HepG2 (cell line): Measurements from ENCODE around the gene CADM1. TPM values are rescaled to one million over a fixed set of nuclear protein-coding genes. Genes with fewer than 3 reads are reported as not detected.

Source experiments
- AHDC1 ChIP-seq: sonication (generic); formaldehyde crosslinking; IDR thresholded peaks from 2 replicates; pipeline ENCODE4 v1.5.1; 2020; ENCODE audit warnings: mild to moderate bottlenecking, missing genetic modification reagents, borderline replicate concordance
- ARID3A ChIP-seq: IDR thresholded peaks from 2 replicates; pipeline ENCODE4 v1.6.1; 2012; ENCODE audit warnings: low read depth, low read length, improper control_type of control experiment
- CREM ChIP-seq, 2 experiments: sonication (generic) in 1 of 2; formaldehyde crosslinking in 1 of 2; IDR thresholded peaks; 2 replicates each; pipeline versions ENCODE4 v1.4.0 to v1.6.1; 2016 to 2020; ENCODE audit warnings: antibody characterized with exemption in 1 of 2, mild to moderate bottlenecking in 1 of 2, missing genetic modification reagents in 1 of 2
- HDAC1 ChIP-seq: sonication (generic); formaldehyde crosslinking; IDR thresholded peaks from 2 replicates; pipeline ENCODE4 v1.5.1; 2020; ENCODE audit warnings: mild to moderate bottlenecking, missing genetic modification reagents
- HMGXB4 ChIP-seq, 2 experiments: sonication (generic) in 1 of 2; formaldehyde crosslinking in 1 of 2; IDR thresholded peaks; 2 replicates each; pipeline versions ENCODE4 v1.4.0 to v1.6.1; 2018 to 2020; ENCODE audit warnings: missing genetic modification reagents in 2 of 2, borderline replicate concordance in 1 of 2, low read depth in 1 of 2, mild to moderate bottlenecking in 1 of 2, missing biosample characterization in 1 of 2
- MIER3 ChIP-seq: IDR thresholded peaks from 2 replicates; pipeline ENCODE4 v1.6.1; 2016; ENCODE audit warnings: missing compliant biosample characterization, borderline replicate concordance
- MNT ChIP-seq: fragments of 450-650 bp; IDR thresholded peaks from 2 replicates; pipeline ENCODE4 v1.6.1; 2016
- NR2F6 ChIP-seq, 2 experiments: IDR thresholded peaks; 2 replicates each; pipeline ENCODE4 v1.6.1; 2016; ENCODE audit warnings: antibody characterized with exemption in 1 of 2, mild to moderate bottlenecking in 1 of 2
- RARA ChIP-seq: IDR thresholded peaks from 2 replicates; pipeline ENCODE4 v1.6.1; 2016; ENCODE audit warnings: missing genetic modification reagents, missing compliant biosample characterization
- TBL1XR1 ChIP-seq: fragments of 150-350 bp; IDR thresholded peaks from 2 replicates; pipeline ENCODE4 v1.6.1; 2014; ENCODE audit warnings: borderline replicate concordance, low read length; ENCODE audit not compliant: partially characterized antibody
- ZNF10 ChIP-seq: sonication (generic); formaldehyde crosslinking; IDR thresholded peaks from 2 replicates; pipeline ENCODE4 v1.4.0; 2020; ENCODE audit warnings: mild to moderate bottlenecking, low read depth, missing genetic modification reagents, borderline replicate concordance
- ZNF331 ChIP-seq: sonication (generic); formaldehyde crosslinking; IDR thresholded peaks from 2 replicates; pipeline ENCODE4 v1.4.0; 2020; ENCODE audit warnings: missing genetic modification reagents
- ZNF503 ChIP-seq: sonication (generic); formaldehyde crosslinking; IDR thresholded peaks from 2 replicates; pipeline ENCODE4 v1.4.0; 2020; ENCODE audit warnings: missing genetic modification reagents
- ZNF576 ChIP-seq: sonication (generic); formaldehyde crosslinking; IDR thresholded peaks from 2 replicates; pipeline ENCODE4 v1.4.0; 2020; ENCODE audit warnings: mild to moderate bottlenecking, missing genetic modification reagents
- ZNF644 ChIP-seq: IDR thresholded peaks from 2 replicates; pipeline ENCODE4 v1.6.1; 2016; ENCODE audit warnings: low read depth
- ZNF674 ChIP-seq: sonication (generic); formaldehyde crosslinking; IDR thresholded peaks from 2 replicates; pipeline ENCODE4 v1.5.0; 2020; ENCODE audit warnings: low read depth, mild to moderate bottlenecking, missing genetic modification reagents
- polyA plus RNA-seq, 8 experiments: library from polyadenylated mRNA; depleted of rRNA in 3 of 8; stranded (reverse) in 7 of 8; unstranded in 1 of 8; fragments of >200 nt; fragmentation: Illumina TruSeq in 4 of 8; extraction: Trizol in 4 of 8; gene quantifications; 2 replicates each; pipeline versions ENCODE4 v1.2.1 to v1.2.3, GENCODE V29; 2011 to 2016; ENCODE audit warnings: low read depth in 4 of 8, missing spikeins in 1 of 8, mixed read lengths in 1 of 8; ENCODE audit not compliant: insufficient read depth in 1 of 8
- total RNA-seq, 5 experiments: library from RNA; depleted of rRNA; stranded (reverse); fragments of >200 nt; fragmentation: Illumina TruSeq; extraction: Trizol; gene quantifications; 2 replicates each; pipeline ENCODE4 v1.2.3, GENCODE V29; 2016; ENCODE audit warnings: low read depth in 1 of 5

Gene CADM1
- total and polyA plus RNA-seq, 2 of the 13 experiments (the other 11 are each of a cell fraction or from before 2014, with no cell fraction given) = 71.3 to 122 TPM

- TF ChIP-seq HMGXB4 (CRISPR knock-in tag; IDR thresholded peaks at IDR 0.05; ENCODE audit: borderline replicate concordance in 1 of 2, low read depth in 1 of 2) (no peak), RARA (CRISPR knock-in tag) (peak; percentile 86), MNT (no peak), ZNF644 (peak; percentile 40; the same call in 1 of the 2 replicates), ZNF10 (CRISPR knock-in tag) (no peak), NR2F6 (IDR thresholded peaks at IDR 0.05) (peak; percentile 86), NR2F6 (CRISPR knock-in tag; IDR thresholded peaks at IDR 0.05) (peak; percentile 78), ZNF331 (CRISPR knock-in tag) (peak; percentile 37; the same call in 1 of the 2 replicates), ZNF576 (CRISPR knock-in tag) (no peak), CREM (IDR thresholded peaks at IDR 0.05) (peak; percentile 47; the same call in 1 of the 2 replicates), CREM (CRISPR knock-in tag; IDR thresholded peaks at IDR 0.05) (no peak), ZNF674 (no peak), HDAC1 (CRISPR knock-in tag) (peak; percentile 66), TBL1XR1 (peak; percentile 46), ZNF503 (CRISPR knock-in tag) (peak; percentile 67; the same call in 1 of the 2 replicates), ARID3A (peak; percentile 79), MIER3 (CRISPR knock-in tag) (peak; percentile 82; the same call in 1 of the 2 replicates), AHDC1 (CRISPR knock-in tag) (peak; percentile 94)
Observed at GRCh38 chr11:115377882-115378296, 126.3 kb downstream of the CADM1 start (continued).
